Measurements from ENCODE around the gene SPTLC3. TPM values are rescaled to one million over a fixed set of nuclear protein-coding genes. Genes with fewer than 3 reads are reported as not detected.

The SPTLC3 gene
- total RNA-seq, 1 donor from 2014 or later = 10.6 TPM

DNA sequence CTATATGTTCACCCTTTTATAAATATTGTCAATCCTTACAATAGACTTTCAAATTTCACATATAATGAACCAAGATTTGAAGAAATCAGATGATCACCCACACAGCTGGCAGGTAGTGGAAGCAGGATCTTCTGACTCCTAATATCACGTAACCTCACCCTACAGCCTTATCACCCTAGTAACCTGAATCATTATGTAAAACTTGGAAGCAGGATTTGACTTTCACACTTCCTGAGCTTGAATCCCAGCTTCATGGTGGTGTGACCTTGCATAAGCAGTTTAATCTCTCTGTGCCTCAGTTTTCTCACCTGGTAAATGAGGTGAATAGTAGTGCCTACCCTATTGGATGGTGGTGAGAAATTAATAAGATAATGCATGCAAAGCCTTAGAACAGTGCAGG, 16.4 kb downstream of the SPTLC3 start:
- TF ChIP-seq, protein P1, sequence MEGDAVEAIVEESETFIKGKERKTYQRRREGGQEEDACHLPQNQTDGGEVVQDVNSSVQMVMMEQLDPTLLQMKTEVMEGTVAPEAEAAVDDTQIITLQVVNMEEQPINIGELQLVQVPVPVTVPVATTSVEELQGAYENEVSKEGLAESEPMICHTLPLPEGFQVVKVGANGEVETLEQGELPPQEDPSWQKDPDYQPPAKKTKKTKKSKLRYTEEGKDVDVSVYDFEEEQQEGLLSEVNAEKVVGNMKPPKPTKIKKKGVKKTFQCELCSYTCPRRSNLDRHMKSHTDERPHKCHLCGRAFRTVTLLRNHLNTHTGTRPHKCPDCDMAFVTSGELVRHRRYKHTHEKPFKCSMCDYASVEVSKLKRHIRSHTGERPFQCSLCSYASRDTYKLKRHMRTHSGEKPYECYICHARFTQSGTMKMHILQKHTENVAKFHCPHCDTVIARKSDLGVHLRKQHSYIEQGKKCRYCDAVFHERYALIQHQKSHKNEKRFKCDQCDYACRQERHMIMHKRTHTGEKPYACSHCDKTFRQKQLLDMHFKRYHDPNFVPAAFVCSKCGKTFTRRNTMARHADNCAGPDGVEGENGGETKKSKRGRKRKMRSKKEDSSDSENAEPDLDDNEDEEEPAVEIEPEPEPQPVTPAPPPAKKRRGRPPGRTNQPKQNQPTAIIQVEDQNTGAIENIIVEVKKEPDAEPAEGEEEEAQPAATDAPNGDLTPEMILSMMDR (conservative IDR thresholded peaks at IDR 0.05) = no peak
- Mint-ChIP-seq H3K36me3 (peaks cover 20% of the 10 kb centered on the region), H3K9me3 (peaks cover 7% of the 10 kb centered on the region), H3K27ac (no peak overlapping the region), H3K4me3 (no peak overlapping the region), H3K27me3 (no peaks in the 10 kb centered on the region), H3K4me1 (ENCODE audit: unreplicated experiment) (peaks cover 2% of the 10 kb centered on the region)
- no peak for DNase-seq (ENCODE audit: extremely low spot score, unreplicated experiment)

DNA sequence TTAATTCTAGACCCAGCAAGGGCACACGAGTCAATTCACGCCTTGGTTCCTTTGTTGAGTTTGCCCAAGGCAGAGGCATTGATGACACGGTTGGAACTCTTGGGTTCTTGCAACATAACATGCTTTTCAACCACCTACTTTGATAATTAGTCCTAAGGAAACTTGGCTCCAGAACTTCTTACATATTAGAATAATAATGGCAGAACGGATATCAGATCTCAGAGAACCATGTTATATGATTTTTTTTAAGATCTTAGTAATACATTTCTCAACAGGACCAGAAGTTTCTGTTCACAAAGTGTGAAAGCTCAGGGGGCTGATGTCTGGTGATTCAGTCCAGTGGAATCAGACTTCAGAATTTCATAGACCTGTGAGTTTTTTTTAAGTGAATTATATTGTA, 19.2 kb downstream of the SPTLC3 start:
- peaks cover 7% of the 10 kb centered on the region for H3K4me1 Mint-ChIP-seq (ENCODE audit: unreplicated experiment)
- H3K27me3 Mint-ChIP-seq = no peaks in the 10 kb centered on the region
- no peaks in the 10 kb centered on the region for H3K9me3 Mint-ChIP-seq
- no peak overlapping the region for H3K4me3 Mint-ChIP-seq
- H3K36me3 Mint-ChIP-seq = peaks cover 9% of the 10 kb centered on the region
- no peak for DNase-seq (ENCODE audit: extremely low spot score, unreplicated experiment)
- H3K27ac Mint-ChIP-seq = peak overlapping the region; percentile 89
- TF ChIP-seq, protein P1 (conservative IDR thresholded peaks at IDR 0.05) = no peak

DNA sequence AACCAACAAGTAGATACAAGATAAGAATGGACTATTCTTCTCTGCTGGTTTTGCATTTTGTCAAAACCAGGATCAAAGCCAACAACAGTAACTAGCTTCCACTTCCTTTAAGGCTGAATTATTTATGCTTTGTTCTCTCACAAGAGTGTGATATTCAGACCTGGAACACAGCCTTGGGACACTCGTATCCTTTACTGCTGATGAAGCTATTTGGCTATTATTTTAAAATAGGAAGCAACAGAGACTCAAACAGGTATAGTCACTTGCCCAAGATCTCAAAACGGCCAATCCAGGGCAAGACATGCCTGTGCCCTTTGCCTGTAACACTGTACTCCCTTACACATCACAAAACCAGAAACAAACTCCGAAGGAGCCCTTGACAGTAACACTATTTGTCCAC, 19.9 kb downstream of the SPTLC3 start:
- no peaks in the 10 kb centered on the region for H3K27me3 Mint-ChIP-seq
- H3K4me1 Mint-ChIP-seq (ENCODE audit: unreplicated experiment) = peaks cover 7% of the 10 kb centered on the region
- peaks cover 6% of the 10 kb centered on the region for H3K36me3 Mint-ChIP-seq

DNA sequence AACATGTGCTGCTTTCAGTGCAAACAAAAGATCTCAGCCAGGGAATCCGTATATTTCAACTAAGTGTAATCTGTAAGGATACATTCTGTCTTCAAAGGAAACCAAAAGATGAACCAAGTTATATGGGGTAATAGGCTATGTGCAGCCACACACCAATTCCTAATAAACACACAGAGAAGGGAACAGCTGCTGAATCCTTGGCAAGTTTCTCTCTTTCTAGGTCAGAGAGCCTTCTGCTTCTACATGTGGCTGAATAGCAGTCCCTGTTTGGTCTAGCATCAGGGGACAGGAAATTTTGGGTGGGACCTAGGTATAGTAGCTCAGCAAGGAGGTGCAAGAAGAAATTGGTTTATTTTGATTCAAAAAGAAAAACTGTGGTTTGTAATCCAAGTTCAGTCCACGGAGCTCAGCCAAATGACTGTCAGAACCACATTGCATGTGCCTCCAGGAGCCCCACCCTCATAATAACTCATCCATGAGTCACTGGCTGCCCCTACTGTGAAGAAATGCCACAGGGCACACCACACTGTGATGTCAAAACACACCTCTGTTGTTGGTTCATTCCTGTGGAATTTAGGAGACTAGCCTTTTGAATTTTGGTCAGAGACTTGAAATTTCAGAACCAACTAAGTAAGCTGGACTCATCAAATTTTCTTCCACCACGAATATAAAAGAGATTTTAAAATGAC, 21.1 kb downstream of the SPTLC3 start:
- Mint-ChIP-seq H3K27ac (peak overlapping the region; percentile 89), H3K27me3 (no peaks in the 10 kb centered on the region), H3K9me3 (no peaks in the 10 kb centered on the region), H3K36me3 (peaks cover 6% of the 10 kb centered on the region), H3K4me1 (ENCODE audit: unreplicated experiment) (peaks cover 7% of the 10 kb centered on the region), H3K4me3 (peak overlapping the region; percentile 27)
- no peak for DNase-seq (ENCODE audit: extremely low spot score, unreplicated experiment)
- TF ChIP-seq, protein P1 (conservative IDR thresholded peaks at IDR 0.05) = no peak

More for the DNA sequence above, 19.9 kb downstream of the SPTLC3 start:
- TF ChIP-seq, protein P1 (conservative IDR thresholded peaks at IDR 0.05) = no peak
- DNase-seq (ENCODE audit: extremely low spot score, unreplicated experiment) = no peak
- Mint-ChIP-seq H3K4me3 (no peak overlapping the region), H3K27ac (peak overlapping the region; percentile 85), H3K9me3 (no peaks in the 10 kb centered on the region)

DNA sequence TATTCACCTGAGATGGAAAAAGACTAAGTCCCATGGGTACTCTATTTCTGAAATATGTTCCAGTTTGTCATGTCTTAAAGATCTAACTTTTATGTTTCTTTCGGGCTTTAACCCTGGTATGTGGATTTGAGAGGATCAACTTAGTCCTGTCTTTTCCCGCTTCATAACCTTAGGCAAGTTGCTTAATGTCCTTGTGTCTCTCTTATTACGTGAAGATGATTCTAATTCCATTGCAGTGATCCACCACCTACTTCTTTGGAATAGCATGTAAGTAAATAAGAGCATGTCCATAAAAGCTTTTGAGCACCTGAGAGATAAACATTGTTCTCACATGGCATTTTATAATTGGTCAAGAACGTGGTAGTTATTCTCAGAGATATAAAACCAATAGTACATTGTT, 23.0 kb downstream of the SPTLC3 start:
- H3K27ac Mint-ChIP-seq = peak overlapping the region; percentile 51
- no peak overlapping the region for H3K4me3 Mint-ChIP-seq
- peaks cover 7% of the 10 kb centered on the region for H3K4me1 Mint-ChIP-seq (ENCODE audit: unreplicated experiment)
- peaks cover 6% of the 10 kb centered on the region for H3K36me3 Mint-ChIP-seq
- H3K27me3 Mint-ChIP-seq = no peaks in the 10 kb centered on the region
- TF ChIP-seq, protein P1 (conservative IDR thresholded peaks at IDR 0.05) = no peak
- DNase-seq (ENCODE audit: extremely low spot score, unreplicated experiment) = no peak
- no peaks in the 10 kb centered on the region for H3K9me3 Mint-ChIP-seq
